NB4 (cell line): ENCODE results near the gene ACTN1.

Experiments used
- MAX ChIP-seq: IDR thresholded peaks from 2 replicates; pipeline ENCODE4 v1.6.1; 2011; ENCODE audit warnings: low read depth, low read length
- TF ChIP-seq, protein P1 (sequence below): IDR thresholded peaks from one replicate; pipeline ENCODE4 v1.5.1; 2012; ENCODE audit warnings: low read depth, low read length

DNA sequence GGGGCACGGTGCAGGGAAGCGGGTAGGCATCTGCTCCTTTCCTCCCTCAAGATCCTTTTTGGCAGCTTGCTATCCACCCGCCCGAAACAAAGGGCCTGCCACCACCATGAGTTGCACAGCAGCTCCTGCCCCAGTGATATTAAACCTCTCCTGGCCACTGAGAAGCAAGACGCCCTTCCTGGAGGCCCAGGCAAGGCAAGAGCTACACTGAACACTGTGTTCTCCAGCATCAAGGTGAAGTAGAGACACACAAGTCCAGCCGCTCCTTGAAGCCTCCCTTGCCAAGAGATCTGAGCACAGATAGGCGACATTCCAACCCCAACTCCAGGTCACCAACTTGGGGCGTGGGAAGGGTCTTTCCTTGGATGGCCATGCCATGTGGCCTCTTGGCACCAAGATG, 70.9 kb downstream of the ACTN1 start:
- TF ChIP-seq MAX, result no peak
- TF ChIP-seq, protein P1, sequence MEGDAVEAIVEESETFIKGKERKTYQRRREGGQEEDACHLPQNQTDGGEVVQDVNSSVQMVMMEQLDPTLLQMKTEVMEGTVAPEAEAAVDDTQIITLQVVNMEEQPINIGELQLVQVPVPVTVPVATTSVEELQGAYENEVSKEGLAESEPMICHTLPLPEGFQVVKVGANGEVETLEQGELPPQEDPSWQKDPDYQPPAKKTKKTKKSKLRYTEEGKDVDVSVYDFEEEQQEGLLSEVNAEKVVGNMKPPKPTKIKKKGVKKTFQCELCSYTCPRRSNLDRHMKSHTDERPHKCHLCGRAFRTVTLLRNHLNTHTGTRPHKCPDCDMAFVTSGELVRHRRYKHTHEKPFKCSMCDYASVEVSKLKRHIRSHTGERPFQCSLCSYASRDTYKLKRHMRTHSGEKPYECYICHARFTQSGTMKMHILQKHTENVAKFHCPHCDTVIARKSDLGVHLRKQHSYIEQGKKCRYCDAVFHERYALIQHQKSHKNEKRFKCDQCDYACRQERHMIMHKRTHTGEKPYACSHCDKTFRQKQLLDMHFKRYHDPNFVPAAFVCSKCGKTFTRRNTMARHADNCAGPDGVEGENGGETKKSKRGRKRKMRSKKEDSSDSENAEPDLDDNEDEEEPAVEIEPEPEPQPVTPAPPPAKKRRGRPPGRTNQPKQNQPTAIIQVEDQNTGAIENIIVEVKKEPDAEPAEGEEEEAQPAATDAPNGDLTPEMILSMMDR, result no peak
